Body of pancreas (tissue), 4 donors: Measurements from ENCODE around the gene SHF.

Source experiments
- CTCF ChIP-seq, 7 experiments: fragments of 450-650 bp in 4 of 7; fragments of 200-600 bp in 3 of 7; sonication (generic) in 3 of 7; IDR thresholded peaks; one replicate each; pipeline ENCODE4 v1.5.1; 2016 to 2019; ENCODE audit warnings: antibody characterized with exemption in 7 of 7
- POLR2A ChIP-seq, 3 donors: fragments of 450-650 bp; IDR thresholded peaks; one replicate each; pipeline ENCODE4 v1.6.1; 2016; ENCODE audit warnings: antibody characterized with exemption in 3 of 3, mild to moderate bottlenecking in 2 of 3

DNA sequence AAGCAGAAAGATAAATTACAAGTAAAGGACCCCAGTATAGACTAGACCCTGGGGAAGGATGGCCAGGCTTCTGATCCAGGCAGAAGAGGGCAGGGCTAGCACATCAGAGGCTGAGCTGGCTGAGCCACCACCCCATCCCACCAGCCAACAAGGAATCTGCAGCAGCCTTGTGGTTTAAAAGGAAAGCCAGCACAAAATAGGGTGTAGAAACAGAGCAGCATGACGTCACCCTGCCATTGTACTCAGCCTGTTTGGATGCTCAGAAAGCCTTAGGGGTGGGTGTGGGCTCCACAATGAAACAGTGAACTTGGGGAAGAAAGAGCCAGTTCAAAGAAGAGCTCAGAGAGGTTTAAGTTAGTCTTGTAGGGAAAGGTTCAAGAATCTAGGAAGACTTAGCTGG, 29.8 kb downstream of the SHF start:
- TF ChIP-seq CTCF (IDR thresholded peaks at IDR 0.05) (no peak), POLR2A (IDR thresholded peaks at IDR 0.05) (no peak)
